Measurements from ENCODE around the gene HAP1.

- TF ChIP-seq CTCF (IDR thresholded peaks at IDR 0.05; ENCODE audit: low read length) (no peak), EZH2 (optimal IDR thresholded peaks at IDR 0.05; ENCODE audit: low read depth, low read length) (no peak), EZH2phosphoT487 (IDR thresholded peaks at IDR 0.05; ENCODE audit: low read length) (no peak)
These were observed 52.7 kb downstream of the HAP1 start for GRCh38 chr17:41681776-41682175.
